SU-DHL-6 (cell line): Measurements from ENCODE around the gene FAM174A.

Source experiments
- CTCF ChIP-seq: fragments of 200-600 bp; sonication (generic); IDR thresholded peaks from one replicate; pipeline ENCODE4 v1.5.1; 2017; ENCODE audit warnings: antibody characterized with exemption, mild to moderate bottlenecking, low read length, moderate library complexity; ENCODE audit not compliant: insufficient read depth, poor library complexity, severe bottlenecking
- EZH2phosphoT487 ChIP-seq: fragments of 200-600 bp; sonication (generic), shearing (Covaris generic); conservative IDR thresholded peaks from 2 replicates; pipeline ENCODE4 v1.6.1; 2018; ENCODE audit warnings: mild to moderate bottlenecking, antibody characterized with exemption, low read length, moderate library complexity, mixed read lengths

- TF ChIP-seq CTCF, result no peak
- no peak for TF ChIP-seq EZH2phosphoT487
These were observed 38.9 kb upstream of the FAM174A start for GRCh38 chr5:100496296-100496695.
